GM12872 (cell line): ENCODE results near the gene REEP1.

ENCODE experiments used
- TF ChIP-seq, protein P1 (sequence below): IDR thresholded peaks from 3 replicates; pipeline ENCODE4 v1.5.1; 2011; ENCODE audit warnings: low read depth, mild to moderate bottlenecking, low read length, moderate library complexity; ENCODE audit not compliant: insufficient read depth

REEP1 gene

DNA sequence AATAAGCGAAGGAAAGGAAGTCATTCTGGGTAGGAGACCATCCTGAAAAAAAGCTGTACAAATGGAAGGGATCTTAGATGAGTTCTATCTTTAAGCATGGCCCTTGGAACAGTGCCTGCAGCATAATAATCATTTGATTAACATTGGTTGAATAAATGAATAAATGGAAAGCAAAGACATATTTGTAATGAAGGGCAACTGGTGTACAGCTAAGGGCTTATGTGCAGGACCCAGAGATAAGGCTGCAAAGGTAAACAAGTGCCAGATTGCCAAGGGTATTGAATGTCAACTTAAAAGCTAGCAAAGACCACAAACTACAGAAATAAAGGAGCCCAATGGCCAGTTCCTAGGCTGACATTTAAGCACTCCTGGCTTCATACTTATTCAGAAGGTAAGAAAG lies 161.6 kb downstream of the REEP1 start:
- TF ChIP-seq, protein P1, sequence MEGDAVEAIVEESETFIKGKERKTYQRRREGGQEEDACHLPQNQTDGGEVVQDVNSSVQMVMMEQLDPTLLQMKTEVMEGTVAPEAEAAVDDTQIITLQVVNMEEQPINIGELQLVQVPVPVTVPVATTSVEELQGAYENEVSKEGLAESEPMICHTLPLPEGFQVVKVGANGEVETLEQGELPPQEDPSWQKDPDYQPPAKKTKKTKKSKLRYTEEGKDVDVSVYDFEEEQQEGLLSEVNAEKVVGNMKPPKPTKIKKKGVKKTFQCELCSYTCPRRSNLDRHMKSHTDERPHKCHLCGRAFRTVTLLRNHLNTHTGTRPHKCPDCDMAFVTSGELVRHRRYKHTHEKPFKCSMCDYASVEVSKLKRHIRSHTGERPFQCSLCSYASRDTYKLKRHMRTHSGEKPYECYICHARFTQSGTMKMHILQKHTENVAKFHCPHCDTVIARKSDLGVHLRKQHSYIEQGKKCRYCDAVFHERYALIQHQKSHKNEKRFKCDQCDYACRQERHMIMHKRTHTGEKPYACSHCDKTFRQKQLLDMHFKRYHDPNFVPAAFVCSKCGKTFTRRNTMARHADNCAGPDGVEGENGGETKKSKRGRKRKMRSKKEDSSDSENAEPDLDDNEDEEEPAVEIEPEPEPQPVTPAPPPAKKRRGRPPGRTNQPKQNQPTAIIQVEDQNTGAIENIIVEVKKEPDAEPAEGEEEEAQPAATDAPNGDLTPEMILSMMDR = no peak

DNA sequence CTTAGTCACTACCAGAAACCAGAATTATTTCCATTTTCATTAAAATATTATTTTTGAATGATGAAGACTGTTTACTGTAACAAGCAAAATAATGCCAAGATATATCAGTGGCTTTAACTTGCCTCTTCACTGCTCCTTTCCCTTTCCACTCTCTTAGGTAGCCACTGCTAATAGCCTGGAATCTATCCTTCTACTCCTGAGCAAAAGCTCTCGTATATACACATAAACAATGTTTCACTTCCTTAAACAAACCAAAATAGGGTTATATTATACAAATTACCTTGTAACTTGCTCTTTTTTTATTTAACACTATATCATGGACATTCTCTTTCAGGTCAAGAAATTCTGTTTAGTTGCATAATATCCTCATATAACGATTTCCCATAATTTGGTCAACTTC lies 163.0 kb downstream of the REEP1 start:
- TF ChIP-seq, protein P1 = no peak

DNA sequence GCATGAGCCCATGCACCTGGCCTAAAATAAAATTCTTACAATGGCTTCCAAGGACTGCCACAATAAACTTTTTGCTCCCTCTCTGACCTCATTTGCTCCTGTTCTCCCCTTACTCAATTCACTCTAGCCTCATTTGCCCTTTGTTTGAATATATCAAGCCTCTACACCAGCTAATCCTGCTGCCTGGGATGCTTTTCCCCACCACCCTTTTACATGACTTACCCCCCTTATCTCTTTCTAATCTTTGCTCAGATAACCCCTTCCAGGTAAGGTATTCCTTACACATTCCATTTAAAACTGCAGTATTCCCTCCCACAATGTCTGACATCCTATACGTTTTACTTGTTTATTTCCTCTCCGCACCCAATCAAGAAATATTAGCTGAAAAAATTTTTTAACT lies 164.8 kb downstream of the REEP1 start:
- TF ChIP-seq, protein P1 = no peak

DNA sequence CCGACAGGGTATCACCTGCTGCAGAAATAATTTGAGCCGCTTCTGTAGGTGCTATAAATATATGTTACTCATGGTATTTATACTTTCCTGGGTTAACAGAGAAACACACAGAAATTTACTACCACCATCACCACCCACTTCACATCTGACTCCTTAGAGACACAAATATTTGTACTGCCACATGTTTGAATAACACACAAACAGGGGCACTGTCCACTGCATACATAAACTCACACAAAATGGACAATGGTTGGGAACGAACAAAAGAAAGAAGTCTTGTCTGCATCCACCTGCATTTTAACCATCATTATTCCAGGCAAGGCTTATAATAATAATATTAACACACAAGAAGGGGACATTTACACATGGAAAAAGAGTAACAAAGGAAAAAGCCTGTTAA lies 166.1 kb downstream of the REEP1 start:
- TF ChIP-seq, protein P1 = no peak

DNA sequence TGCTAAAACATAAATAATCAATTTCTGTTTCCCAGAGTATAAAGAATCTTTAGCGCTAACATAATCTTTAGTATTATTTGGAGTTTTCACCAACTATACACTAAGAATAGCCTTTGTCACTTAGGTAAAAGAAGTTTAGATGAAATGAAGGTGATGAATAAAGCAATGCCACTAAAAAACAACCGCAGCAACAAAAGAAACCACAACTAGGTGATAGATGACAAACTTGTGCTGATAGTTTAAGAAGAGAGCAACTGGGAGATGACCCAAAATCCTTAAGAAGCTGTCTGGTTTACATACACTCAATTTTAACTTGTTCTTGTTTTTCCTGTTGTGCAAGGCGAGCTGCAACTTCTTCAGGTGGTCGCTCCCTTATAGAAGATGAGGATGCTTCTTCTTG lies 167.0 kb downstream of the REEP1 start:
- TF ChIP-seq, protein P1 = no peak
